Measurements from ENCODE around the gene GLT8D1. TPM values are rescaled to one million over a fixed set of nuclear protein-coding genes. Genes with fewer than 3 reads are reported as not detected.

Gene GLT8D1
- total and polyA plus RNA-seq, 9 of the 15 experiments (the other 6 are each of a cell fraction or from before 2014, with no cell fraction given), result 14.1 to 65.9 (median 33.7) TPM

GRCh38 chr3:52685709-52686691 is 19.6 kb downstream of the GLT8D1 start, which contains the start of the genes GNL3 and PBRM1 (continued):
- no peak for TF ChIP-seq RBM15 (IDR thresholded peaks at IDR 0.05; ENCODE audit: insufficient read depth, low read length)
- no peak for TF ChIP-seq ZNF217 (CRISPR knock-in tag; IDR thresholded peaks at IDR 0.05)
- TF ChIP-seq KLF6 (CRISPR knock-in tag; IDR thresholded peaks at IDR 0.05; ENCODE audit: borderline replicate concordance), result no peak
- no peak; a peak in 1 of 4 replicates for TF ChIP-seq SRF (CRISPR knock-in tag; IDR thresholded peaks at IDR 0.05)
- TF ChIP-seq CREB1 (IDR thresholded peaks at IDR 0.05), result peak; percentile 81
- peak; percentile 86 for TF ChIP-seq CREB1 (CRISPR knock-in tag; IDR thresholded peaks at IDR 0.05)
- TF ChIP-seq TRIM24 (IDR thresholded peaks at IDR 0.05), result no peak
- TF ChIP-seq BRF2 (IDR thresholded peaks at IDR 0.05; ENCODE audit: borderline replicate concordance, insufficient read depth, insufficient read length), result no peak
- TF ChIP-seq NONO (IDR thresholded peaks at IDR 0.05; ENCODE audit: low read depth in 2 of 2, low read length in 1 of 2), result peak; percentile 35 to 57; a peak in 2 of 4 replicates
- no peak for TF ChIP-seq ZNF184 (CRISPR knock-in tag; IDR thresholded peaks at IDR 0.05)
- no peak for TF ChIP-seq HLTF (IDR thresholded peaks at IDR 0.05)
- TF ChIP-seq MXI1 (IDR thresholded peaks at IDR 0.05; ENCODE audit: low read depth, low read length), result peak; percentile 95
- no peak for TF ChIP-seq MAFG (tag; conservative IDR thresholded peaks at IDR 0.05)
- no peak for TF ChIP-seq CUX1 (CRISPR knock-in tag; IDR thresholded peaks at IDR 0.05)
- TF ChIP-seq CLOCK (CRISPR knock-in tag; IDR thresholded peaks at IDR 0.05; ENCODE audit: borderline replicate concordance), result no peak
- no peak for TF ChIP-seq ZNF239 (CRISPR knock-in tag; IDR thresholded peaks at IDR 0.05)
- no peak for TF ChIP-seq HOXB6 (CRISPR knock-in tag; IDR thresholded peaks at IDR 0.05; ENCODE audit: borderline replicate concordance)
- no peak for TF ChIP-seq TFAM (CRISPR knock-in tag; conservative IDR thresholded peaks at IDR 0.05)
